Keratinocyte (primary cell): Measurements from ENCODE around the gene LRRC3C. TPM values are rescaled to one million over a fixed set of nuclear protein-coding genes. Genes with fewer than 3 reads are reported as not detected.

Experiments
- DNase-seq: peaks from one replicate; pipeline ENCODE4 v3.0.0-alpha.2; 2011; ENCODE audit warnings: low read depth, missing footprints, low spot score
- FAIRE-seq: peaks from 2 replicates; lab custom pipeline; 2011; peaks lifted over from hg19 to GRCh38; lab: Jason Lieb, UNC
- H2AFZ ChIP-seq: 2 replicates; pipeline ENCODE4 v1.6.0; 2012; ENCODE audit warnings: low read length, control low read depth, inconsistent platforms; ENCODE audit not compliant: control insufficient read depth
- H3K27ac ChIP-seq: 2 replicates; pipeline ENCODE4 v1.5.1; 2011; ENCODE audit warnings: low read length; ENCODE audit not compliant: control insufficient read depth, insufficient read depth
- H3K27me3 ChIP-seq: 3 replicates; pipeline ENCODE4 v1.6.0; 2011; ENCODE audit warnings: low read length; ENCODE audit not compliant: control insufficient read depth, insufficient read depth; ENCODE audit errors: extremely low read depth
- H3K36me3 ChIP-seq, 2 experiments: 2 replicates in 1 of 2; 3 replicates in 1 of 2; pipeline ENCODE4 v1.5.1; 2011; ENCODE audit warnings: low read length in 2 of 2, mild to moderate bottlenecking in 1 of 2; ENCODE audit not compliant: control insufficient read depth in 2 of 2, insufficient read depth in 2 of 2; ENCODE audit errors: extremely low read depth in 1 of 2
- H3K4me1 ChIP-seq: 3 replicates; pipeline ENCODE4 v1.5.1; 2011; ENCODE audit warnings: low read length; ENCODE audit not compliant: control insufficient read depth, insufficient read depth; ENCODE audit errors: extremely low read depth
- H3K4me2 ChIP-seq: 3 replicates; pipeline ENCODE4 v1.6.0; 2011; ENCODE audit warnings: low read depth, low read length; ENCODE audit not compliant: control insufficient read depth, insufficient read depth; ENCODE audit errors: extremely low read depth
- H3K4me3 ChIP-seq, 3 experiments: fragments of 200-600 bp in 1 of 3; sonication (generic) in 1 of 3; 2 replicates in 2 of 3; 3 replicates in 1 of 3; pipeline ENCODE4 v1.5.1; 2011 to 2016; ENCODE audit warnings: low read length in 3 of 3, mild to moderate bottlenecking in 3 of 3, control low read depth in 2 of 3, inconsistent platforms in 1 of 3, low read depth in 1 of 3, mixed read lengths in 1 of 3, mixed run types in 1 of 3, moderate library complexity in 1 of 3; ENCODE audit not compliant: control insufficient read depth in 2 of 3, insufficient read depth in 2 of 3; ENCODE audit errors: extremely low read depth in 1 of 3
- H3K79me2 ChIP-seq: 2 replicates; pipeline ENCODE4 v1.6.0; 2012; ENCODE audit warnings: low read length; ENCODE audit not compliant: control insufficient read depth, insufficient read depth
- H3K9ac ChIP-seq: 3 replicates; pipeline ENCODE4 v1.6.0; 2011; ENCODE audit warnings: low read length; ENCODE audit not compliant: control insufficient read depth, insufficient read depth; ENCODE audit errors: extremely low read depth
- H3K9me1 ChIP-seq: 3 replicates; pipeline ENCODE4 v1.6.0; 2011; ENCODE audit warnings: low read length; ENCODE audit not compliant: control insufficient read depth, insufficient read depth; ENCODE audit errors: extremely low read depth
- H3K9me3 ChIP-seq: 2 replicates; pipeline ENCODE4 v1.5.1; 2012; ENCODE audit warnings: low read depth, low read length; ENCODE audit not compliant: control insufficient read depth
- H4K20me1 ChIP-seq: 3 replicates; pipeline ENCODE4 v1.6.0; 2011; ENCODE audit warnings: low read length; ENCODE audit not compliant: control insufficient read depth, insufficient read depth; ENCODE audit errors: extremely low read depth
- EZH2 ChIP-seq: IDR thresholded peaks from one replicate; pipeline ENCODE4 v1.6.1; 2012; ENCODE audit warnings: inconsistent platforms, mild to moderate bottlenecking, low read length, moderate library complexity
- dilution Hi-C: fragments of 300-500 bp; cut with MboI; formaldehyde crosslinking; loops from one replicate; pipeline ENCODE4 v1.7.0; 2020; ENCODE audit warnings: low sequenced_read_pairs; ENCODE audit not compliant: extremely low pct_ligation_motif_present
- polyA plus RNA-seq, 5 experiments: library from polyadenylated mRNA; depleted of rRNA in 3 of 5; stranded (reverse) in 3 of 5; stranded (forward) in 1 of 5; unstranded in 1 of 5; fragments of >200 nt; gene quantifications; 1 replicate in 1 of 5; 2 replicates in 3 of 5; 3 replicates in 1 of 5; pipeline versions ENCODE4 v1.2.1 to v1.2.3, GENCODE V29; 2011 to 2012; ENCODE audit warnings: missing spikeins in 2 of 5, low read depth in 1 of 5, low replicate concordance in 1 of 5
- TF ChIP-seq, protein P1 (sequence below), 3 experiments: IDR thresholded peaks in 1 of 3; conservative IDR thresholded peaks in 1 of 3; optimal IDR thresholded peaks in 1 of 3; 2 replicates in 2 of 3; 3 replicates in 1 of 3; pipeline versions ENCODE3 to v1.5.1; 2011; ENCODE audit warnings: low read length in 3 of 3, mild to moderate bottlenecking in 3 of 3, moderate library complexity in 2 of 3, control low read depth in 1 of 3, inconsistent platforms in 1 of 3; ENCODE audit not compliant: insufficient read depth in 2 of 3; ENCODE audit errors: extremely low read depth in 1 of 3

Gene LRRC3C
- polyA plus RNA-seq, 1 donor (not counting 4 experiments of a cell fraction or from before 2014, with no cell fraction given), result not detected

- Histone ChIP-seq H3K9me1 (peaks cover 6% of the 10 kb centered on the region), H4K20me1 (peaks cover 4% of the 10 kb centered on the region), H3K4me1 (peaks cover 38% of the 10 kb centered on the region), H3K36me3 (peaks cover 20 to 24% of the 10 kb centered on the region in 2 experiments), H3K27me3 (no peaks in the 10 kb centered on the region), H3K27ac (no peak overlapping the region), H3K4me3 (no peak overlapping the region), H3K9ac (peak overlapping the region; percentile 18), H3K9me3 (no peaks in the 10 kb centered on the region), H2AFZ (no peak overlapping the region), H3K79me2 (peaks cover 23% of the 10 kb centered on the region), H3K4me2 (peak overlapping the region; percentile 67)
- FAIRE-seq (no peak), DNase-seq (no peak)
- dilution Hi-C loops, result no loop called here
- TF ChIP-seq, protein P1, sequence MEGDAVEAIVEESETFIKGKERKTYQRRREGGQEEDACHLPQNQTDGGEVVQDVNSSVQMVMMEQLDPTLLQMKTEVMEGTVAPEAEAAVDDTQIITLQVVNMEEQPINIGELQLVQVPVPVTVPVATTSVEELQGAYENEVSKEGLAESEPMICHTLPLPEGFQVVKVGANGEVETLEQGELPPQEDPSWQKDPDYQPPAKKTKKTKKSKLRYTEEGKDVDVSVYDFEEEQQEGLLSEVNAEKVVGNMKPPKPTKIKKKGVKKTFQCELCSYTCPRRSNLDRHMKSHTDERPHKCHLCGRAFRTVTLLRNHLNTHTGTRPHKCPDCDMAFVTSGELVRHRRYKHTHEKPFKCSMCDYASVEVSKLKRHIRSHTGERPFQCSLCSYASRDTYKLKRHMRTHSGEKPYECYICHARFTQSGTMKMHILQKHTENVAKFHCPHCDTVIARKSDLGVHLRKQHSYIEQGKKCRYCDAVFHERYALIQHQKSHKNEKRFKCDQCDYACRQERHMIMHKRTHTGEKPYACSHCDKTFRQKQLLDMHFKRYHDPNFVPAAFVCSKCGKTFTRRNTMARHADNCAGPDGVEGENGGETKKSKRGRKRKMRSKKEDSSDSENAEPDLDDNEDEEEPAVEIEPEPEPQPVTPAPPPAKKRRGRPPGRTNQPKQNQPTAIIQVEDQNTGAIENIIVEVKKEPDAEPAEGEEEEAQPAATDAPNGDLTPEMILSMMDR (optimal IDR thresholded peaks at IDR 0.05 in 1 of 3, IDR thresholded peaks at IDR 0.05 in 1 of 3, conservative IDR thresholded peaks at IDR 0.05 in 1 of 3; ENCODE audit: extremely low read depth in 1 of 3, insufficient read depth in 2 of 3, low read length in 3 of 3), result no peak
- TF ChIP-seq EZH2, result no peak
These were observed 2.0 kb upstream of the LRRC3C start for GRCh38 chr17:39925282-39926134.

DNA sequence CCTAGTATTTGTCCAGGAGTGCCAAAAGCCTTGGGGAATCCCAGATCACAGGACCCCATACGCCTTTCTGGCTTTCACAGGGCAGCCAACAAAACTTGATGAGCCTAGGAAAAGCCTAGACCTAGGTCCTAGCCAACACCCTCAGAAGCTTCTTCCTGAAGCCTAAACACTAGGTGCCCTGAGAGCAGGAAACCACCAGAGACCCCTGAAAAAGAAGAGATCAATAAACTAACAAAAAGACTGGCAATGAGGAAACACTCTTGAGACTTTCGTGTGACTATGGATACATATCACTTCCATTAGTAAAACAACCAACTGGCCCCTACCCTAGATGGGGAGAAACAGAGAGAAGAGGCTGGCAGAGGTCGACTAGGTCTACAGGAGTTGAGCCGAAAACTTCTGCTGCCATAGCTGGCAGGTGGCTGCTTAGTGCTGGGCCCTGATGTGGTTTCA is 1.4 kb upstream of the LRRC3C start:
- DNase-seq, result no peak
- no peak for FAIRE-seq
- Histone ChIP-seq H3K4me2 (peak overlapping the region; percentile 67), H3K79me2 (peaks cover 23% of the 10 kb centered on the region), H3K4me3 (peak overlapping the region; percentile 74 to 78 (median 74)), H3K27ac (no peak overlapping the region), H3K4me1 (peaks cover 40% of the 10 kb centered on the region), H3K9me3 (no peaks in the 10 kb centered on the region), H3K9ac (peak overlapping the region; percentile 78), H3K9me1 (peaks cover 6% of the 10 kb centered on the region), H3K27me3 (no peaks in the 10 kb centered on the region), H2AFZ (no peak overlapping the region), H4K20me1 (peaks cover 4% of the 10 kb centered on the region), H3K36me3 (peaks cover 18 to 19% of the 10 kb centered on the region in 2 experiments)
- TF ChIP-seq, protein P1 (optimal IDR thresholded peaks at IDR 0.05 in 1 of 3, IDR thresholded peaks at IDR 0.05 in 1 of 3, conservative IDR thresholded peaks at IDR 0.05 in 1 of 3; ENCODE audit: extremely low read depth in 1 of 3, insufficient read depth in 2 of 3, low read length in 3 of 3), result no peak
- no peak for TF ChIP-seq EZH2
- dilution Hi-C loops, result no loop called here
